Measurements from ENCODE around the gene CTTNBP2NL. TPM values are rescaled to one million over a fixed set of nuclear protein-coding genes. Genes with fewer than 3 reads are reported as not detected.
A peak's percentile ranks its signal among the peaks of the same experiment; 100 is the strongest.

Gene CTTNBP2NL
- total and polyA plus RNA-seq, 2 of the 4 experiments (the other 2 are of a cell fraction), result 12.4 to 22.0 TPM

- Histone ChIP-seq H3K79me1 (ENCODE audit: low read depth in 1 of 2, low read length in 2 of 2) (peaks cover 8 to 43% of the 10 kb centered on the region in 2 experiments), H2BK20ac (ENCODE audit: low read depth, low read length) (no peak overlapping the region), H4K91ac (ENCODE audit: insufficient read depth, low read depth, low read length) (peak overlapping the region; percentile 51; the same call in 1 of the 2 replicates), H2AFZ (replicated peaks; ENCODE audit: low read length, poor library complexity) (no peak overlapping the region), H3K9ac (ENCODE audit: low read depth, low read length) (no peak overlapping the region), H3K4me1 (ENCODE audit: control insufficient read depth, insufficient read depth, low read length) (peaks cover 19% of the 10 kb centered on the region), H3K4ac (ENCODE audit: low read depth, low read length) (peak overlapping the region; percentile 90), H2BK120ac (ENCODE audit: low read depth, low read length) (peak overlapping the region; percentile 82), H3K27ac (ENCODE audit: insufficient read depth, low read length) (no peak overlapping the region), H3K9me3 (ENCODE audit: control insufficient read depth, insufficient read depth, low read length) (no peaks in the 10 kb centered on the region), H3K14ac (replicated peaks; ENCODE audit: low read depth, low read length) (peak overlapping the region; percentile 34; the same call in 1 of the 2 replicates), H3K27me3 (ENCODE audit: control insufficient read depth, insufficient read depth, low read length) (no peaks in the 10 kb centered on the region), H3K4me2 (ENCODE audit: low read depth, low read length) (no peak overlapping the region), H3K18ac (ENCODE audit: low read depth, low read length) (no peak overlapping the region), H2AK9ac (replicated peaks; ENCODE audit: low read depth, low read length, poor library complexity) (no peak overlapping the region), H3K36me3 (ENCODE audit: control insufficient read depth, insufficient read depth, low read length) (no peaks in the 10 kb centered on the region), H3K56ac (ENCODE audit: extremely low read depth, insufficient read depth, low read length) (no peak overlapping the region), H3K4me3 (ENCODE audit: insufficient read depth, low read depth, low read length) (no peak overlapping the region), H3K9me1 (ENCODE audit: insufficient read depth, low read length) (peaks cover 17% of the 10 kb centered on the region), H4K8ac (ENCODE audit: low read depth in 2 of 2, low read length in 2 of 2) (peak overlapping the region; percentile 18 to 74; a peak in 2 of 4 replicates), H2BK5ac (ENCODE audit: low read depth, low read length, poor library complexity, severe bottlenecking) (peak overlapping the region; percentile 94), H2BK15ac (ENCODE audit: low read depth, low read length) (no peak overlapping the region; the same call in 2 of the 3 replicates), H3K23ac (ENCODE audit: low read depth, low read length) (0 out of 2 replicates have a peak overlapping the region, but pooled peaks have one; percentile 8), H4K5ac (ENCODE audit: low read depth, low read length) (peak overlapping the region; percentile 42; the same call in 1 of the 2 replicates), H4K20me1 (ENCODE audit: insufficient read depth, low read length) (no peaks in the 10 kb centered on the region), H2AK5ac (ENCODE audit: low read depth, low read length) (peak overlapping the region; percentile 54; the same call in 1 of the 2 replicates)
- DNase-seq (no peak), ATAC-seq (ENCODE audit: low read depth) (no peak)
- no TSS peak for BruUV-seq (replicated peaks)
- in situ Hi-C loops (cut with MboI; ENCODE audit: low sequenced_read_pairs) (loop anchor here (5.0 kb wide), 1 partner anchor 72 kb away; no protein-coding TSS in a partner anchor), dilution Hi-C loops (cut with HindIII; ENCODE audit: low sequenced_read_pairs, unreplicated experiment) (no loop called here), intact Hi-C loops (cut with micrococcal nuclease) (loop anchor here (10.0 kb wide), 1 partner anchor 240 kb away; the partner anchor contains the start of gene RHOC)
- CTCF ChIA-PET, result no interaction called here
- POLR2A ChIA-PET (ENCODE audit: unreplicated experiment), result interaction anchor here (1.3 kb wide), 1 partner anchor 69 kb away, joined by 3 read pairs; the partner anchor contains the start of gene CTTNBP2NL
- TF ChIP-seq CHD1 (IDR thresholded peaks at IDR 0.05; ENCODE audit: low read depth, low read length) (no peak), MXI1 (IDR thresholded peaks at IDR 0.05; ENCODE audit: borderline replicate concordance, low read depth, low read length) (no peak), MAFK (IDR thresholded peaks at IDR 0.05; ENCODE audit: low read depth, low read length) (no peak), RCOR1 (IDR thresholded peaks at IDR 0.05; ENCODE audit: insufficient replicate concordance, low read length) (no peak), NFE2L2 (IDR thresholded peaks at IDR 0.05; ENCODE audit: low read depth, low read length) (no peak)
- TF ChIP-seq, protein P1, sequence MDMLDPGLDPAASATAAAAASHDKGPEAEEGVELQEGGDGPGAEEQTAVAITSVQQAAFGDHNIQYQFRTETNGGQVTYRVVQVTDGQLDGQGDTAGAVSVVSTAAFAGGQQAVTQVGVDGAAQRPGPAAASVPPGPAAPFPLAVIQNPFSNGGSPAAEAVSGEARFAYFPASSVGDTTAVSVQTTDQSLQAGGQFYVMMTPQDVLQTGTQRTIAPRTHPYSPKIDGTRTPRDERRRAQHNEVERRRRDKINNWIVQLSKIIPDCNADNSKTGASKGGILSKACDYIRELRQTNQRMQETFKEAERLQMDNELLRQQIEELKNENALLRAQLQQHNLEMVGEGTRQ (IDR thresholded peaks at IDR 0.05; ENCODE audit: low read depth, low read length), result no peak
- 83% methylated on average over 1 of the region's 4 CpGs; no CpG with 5 or more reads in 1 of the 2 experiments for WGBS, 2 experiments (ENCODE audit: extremely low coverage in 2 of 2, insufficient read length in 1 of 2)
These were observed 68.5 kb downstream of the CTTNBP2NL start for GRCh38 chr1:112464501-112464900.
